ENCODE results near the gene CLIC4. TPM values are rescaled to one million over a fixed set of nuclear protein-coding genes. Genes with fewer than 3 reads are reported as not detected.

Gene CLIC4
- polyA plus RNA-seq, 3 donors, result 9.7 to 38.1 (median 24.6) TPM

GRCh38 chr1:24735156-24735508 lies 10.1 kb upstream of the CLIC4 start:
- Histone ChIP-seq H3K9me3 (replicated peaks in 1 of 2; ENCODE audit: control insufficient read depth in 1 of 2, insufficient read depth in 1 of 2, low read length in 2 of 2) (no peaks in the 10 kb centered on the region), H3K4me2 (replicated peaks; ENCODE audit: extremely low read depth, low read length, poor library complexity, severe bottlenecking) (no peak overlapping the region), H3K9ac (ENCODE audit: insufficient read depth, low read length, poor library complexity, severe bottlenecking) (no peak overlapping the region), H3K79me2 (ENCODE audit: insufficient read depth, low read length) (no peaks in the 10 kb centered on the region), H3K36me3 (replicated peaks in 1 of 2; ENCODE audit: control insufficient read depth in 1 of 2, insufficient read depth in 2 of 2, low read length in 2 of 2) (no peaks in the 10 kb centered on the region), H3K4me3 (replicated peaks in 1 of 3; ENCODE audit: low read depth in 2 of 3, low read length in 3 of 3) (no peak overlapping the region), H3K27me3 (ENCODE audit: control insufficient read depth in 2 of 2, insufficient read depth in 2 of 2, low read length in 2 of 2) (no peaks in the 10 kb centered on the region), H2AFZ (ENCODE audit: insufficient read depth, low read depth, low read length, poor library complexity, severe bottlenecking) (no peak overlapping the region), H3K27ac (ENCODE audit: low read depth in 1 of 2, low read length in 2 of 2) (no peak overlapping the region), H3K4me1 (ENCODE audit: control insufficient read depth in 1 of 2, insufficient read depth in 2 of 2, low read length in 2 of 2) (peaks cover 26 to 34% of the 10 kb centered on the region in 2 donors), H4K20me1 (ENCODE audit: insufficient read depth, low read length) (no peaks in the 10 kb centered on the region)
- Mint-ChIP-seq H3K36me3 (no peaks in the 10 kb centered on the region), H3K27ac (no peak overlapping the region), H3K4me3 (no peak overlapping the region), H3K4me1 (peaks cover 37% of the 10 kb centered on the region), H3K9me3 (peaks cover 0 to 3% (median 0%) of the 10 kb centered on the region in 7 donors), H3K27me3 (ENCODE audit: low read depth in 3 of 3) (peaks cover 0 to 1% (median 0%) of the 10 kb centered on the region in 3 donors)
- intact Hi-C loops (cut with micrococcal nuclease), result no loop called here
- no peak for DNase-seq
- TF ChIP-seq CTCF (IDR thresholded peaks at IDR 0.05), result no peak
- WGBS (ENCODE audit: insufficient coverage), result 100% methylated on average over 1 of the region's 5 CpGs

DNA sequence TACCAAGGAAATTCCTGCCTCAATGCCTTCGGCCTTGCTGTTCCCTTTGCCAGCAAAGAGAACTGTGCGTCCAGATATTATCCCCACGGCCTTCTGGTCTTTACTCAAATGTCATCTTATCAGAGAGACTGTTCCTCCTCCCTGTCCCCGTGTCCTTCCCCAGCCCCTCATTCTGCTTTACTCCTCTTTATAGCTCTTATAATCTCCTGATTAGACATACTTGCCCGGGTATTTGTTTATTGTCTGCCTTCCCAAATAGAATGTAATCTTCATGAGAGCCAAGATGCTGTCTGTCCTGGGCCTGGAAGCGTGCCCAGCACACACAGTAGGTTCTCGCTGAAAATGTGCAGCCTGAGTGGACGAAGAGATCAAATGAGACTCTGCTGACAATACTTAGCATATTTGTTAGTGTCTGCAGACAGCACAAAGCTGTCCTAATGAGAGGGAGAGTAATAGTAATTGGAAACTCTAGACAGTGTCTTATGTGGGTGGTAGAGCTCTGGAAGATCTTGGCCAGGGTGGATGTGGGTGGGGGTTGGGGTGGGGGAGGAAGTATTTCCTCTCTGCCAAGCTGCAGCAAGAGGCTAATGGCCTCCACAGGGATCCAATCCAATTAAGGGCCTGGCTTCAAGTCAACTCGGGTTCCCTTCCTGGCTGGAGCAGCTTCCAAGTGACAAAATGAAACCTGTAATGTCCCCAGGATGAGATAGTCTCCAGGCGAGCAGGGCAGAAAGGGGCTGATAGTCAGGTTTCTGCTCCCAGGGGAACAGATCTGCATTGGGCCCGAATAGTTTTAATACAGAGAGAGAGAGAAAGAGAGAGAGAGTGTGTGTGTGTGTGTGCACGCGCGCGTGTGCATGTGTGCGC lies 9.5 kb upstream of the CLIC4 start:
- no peak overlapping the region for H3K9ac ChIP-seq (ENCODE audit: insufficient read depth, low read length, poor library complexity, severe bottlenecking)
- no peaks in the 10 kb centered on the region for H4K20me1 ChIP-seq (ENCODE audit: insufficient read depth, low read length)
- no peak overlapping the region for H3K27ac ChIP-seq (ENCODE audit: low read depth in 1 of 2, low read length in 2 of 2)
- Mint-ChIP-seq H3K36me3 (no peaks in the 10 kb centered on the region), H3K27me3 (ENCODE audit: low read depth in 3 of 3) (peaks cover 0 to 1% (median 0%) of the 10 kb centered on the region in 3 donors), H3K9me3 (peaks cover 0 to 3% (median 0%) of the 10 kb centered on the region in 7 donors), H3K27ac (no peak overlapping the region), H3K4me1 (peaks cover 33% of the 10 kb centered on the region), H3K4me3 (no peak overlapping the region)
- H3K27me3 ChIP-seq (ENCODE audit: control insufficient read depth in 2 of 2, insufficient read depth in 2 of 2, low read length in 2 of 2), result no peaks in the 10 kb centered on the region
- H3K4me1 ChIP-seq (ENCODE audit: control insufficient read depth in 1 of 2, insufficient read depth in 2 of 2, low read length in 2 of 2), result peaks cover 22 to 34% of the 10 kb centered on the region in 2 donors
- H3K9me3 ChIP-seq (replicated peaks in 1 of 2; ENCODE audit: control insufficient read depth in 1 of 2, insufficient read depth in 1 of 2, low read length in 2 of 2), result no peaks in the 10 kb centered on the region
- DNase-seq, result no peak
- H3K79me2 ChIP-seq (ENCODE audit: insufficient read depth, low read length), result no peaks in the 10 kb centered on the region
- H3K4me2 ChIP-seq (replicated peaks; ENCODE audit: extremely low read depth, low read length, poor library complexity, severe bottlenecking), result no peak overlapping the region
- H3K4me3 ChIP-seq (replicated peaks in 1 of 3; ENCODE audit: low read depth in 2 of 3, low read length in 3 of 3), result no peak overlapping the region
- no peaks in the 10 kb centered on the region for H3K36me3 ChIP-seq (replicated peaks in 1 of 2; ENCODE audit: control insufficient read depth in 1 of 2, insufficient read depth in 2 of 2, low read length in 2 of 2)
- TF ChIP-seq CTCF (IDR thresholded peaks at IDR 0.05), result no peak
- intact Hi-C loops (cut with micrococcal nuclease), result no loop called here
- H2AFZ ChIP-seq (ENCODE audit: insufficient read depth, low read depth, low read length, poor library complexity, severe bottlenecking), result no peak overlapping the region
- 91% methylated on average over 16 of the region's 16 CpGs for WGBS (ENCODE audit: insufficient coverage)
